ENCODE measurements around the gene NUDT2.
"Not testable (repeated sequence)": the region's sequence is repeated elsewhere in the genome, so short reads cannot be mapped to it uniquely, and the experiment has no call there.

NUDT2 gene

DNA sequence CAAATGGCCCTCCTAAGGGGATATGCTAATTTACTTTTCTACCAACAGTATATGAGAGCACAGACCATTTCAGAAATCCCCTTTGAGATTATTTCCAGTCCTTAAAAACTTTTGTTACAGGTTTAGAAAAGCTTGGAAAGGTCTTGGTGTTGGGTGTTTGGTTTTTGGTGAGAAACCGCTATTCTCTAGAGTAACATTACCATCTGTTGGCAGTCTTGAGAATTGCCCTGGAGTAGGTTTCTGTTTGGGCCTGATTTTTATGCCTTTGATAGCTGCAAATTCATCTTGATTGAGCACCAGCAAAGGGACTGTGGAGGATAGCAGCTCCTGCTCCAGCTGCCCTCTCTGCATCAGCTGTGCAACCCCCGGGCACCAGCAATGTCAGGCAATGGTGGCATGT is 8.0 kb downstream of the NUDT2 start:
- no peak for DNase-seq

DNA sequence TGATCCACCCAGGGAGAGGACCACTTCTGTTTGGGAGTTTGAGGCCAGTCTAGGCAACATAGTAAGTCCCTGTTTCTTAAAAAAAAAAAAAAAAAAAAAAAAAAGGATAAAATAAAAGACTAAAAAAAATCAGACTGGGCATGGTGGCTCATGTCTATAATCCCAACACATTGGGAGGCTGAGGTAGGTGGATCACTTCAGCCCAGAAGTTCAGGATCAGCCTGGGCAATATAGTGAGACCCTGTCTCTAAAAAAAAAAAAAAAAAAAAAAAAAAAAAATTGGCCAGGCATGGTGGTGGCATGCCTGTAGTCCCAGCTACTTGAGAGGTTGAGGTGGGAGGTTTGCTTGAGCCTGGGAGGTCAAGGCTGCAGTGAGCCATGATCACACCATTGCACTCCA is 8.7 kb downstream of the NUDT2 start:
- DNase-seq, result not testable (repeated sequence)

DNA sequence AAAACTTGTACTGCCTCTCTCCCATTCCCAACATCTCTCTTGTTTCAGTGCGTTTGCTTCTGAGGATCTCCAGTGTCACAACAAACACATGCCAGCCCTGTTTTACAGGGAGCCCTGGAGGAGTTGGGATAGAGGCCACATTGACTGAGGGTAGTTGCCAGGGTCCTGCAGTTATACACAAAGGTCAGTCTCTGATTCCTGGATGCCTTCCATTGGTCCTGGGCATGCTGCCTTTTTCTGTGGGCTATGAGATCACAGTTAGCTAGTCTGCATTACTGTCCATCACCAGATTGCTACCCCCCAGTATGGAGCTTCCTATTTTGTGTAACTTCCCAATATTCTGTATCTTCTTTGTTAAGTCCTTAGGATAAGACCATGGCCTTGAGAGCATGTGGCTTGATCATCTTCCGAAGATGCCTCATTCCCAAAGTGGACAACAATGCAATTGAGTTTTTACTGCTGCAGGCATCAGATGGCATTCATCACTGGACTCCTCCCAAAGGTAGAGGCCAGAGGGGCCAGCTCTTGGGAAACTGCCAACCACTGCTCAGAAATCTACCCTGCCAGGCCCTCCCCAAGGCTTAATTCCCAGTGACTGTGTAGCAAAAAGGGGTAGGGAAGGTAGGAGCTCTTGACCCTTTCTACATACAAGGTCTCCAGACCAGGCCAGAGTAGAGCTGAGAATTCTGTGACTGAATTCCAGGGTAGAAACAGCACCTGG is 9.5 kb downstream of the NUDT2 start:
- DNase-seq, result no peak

DNA sequence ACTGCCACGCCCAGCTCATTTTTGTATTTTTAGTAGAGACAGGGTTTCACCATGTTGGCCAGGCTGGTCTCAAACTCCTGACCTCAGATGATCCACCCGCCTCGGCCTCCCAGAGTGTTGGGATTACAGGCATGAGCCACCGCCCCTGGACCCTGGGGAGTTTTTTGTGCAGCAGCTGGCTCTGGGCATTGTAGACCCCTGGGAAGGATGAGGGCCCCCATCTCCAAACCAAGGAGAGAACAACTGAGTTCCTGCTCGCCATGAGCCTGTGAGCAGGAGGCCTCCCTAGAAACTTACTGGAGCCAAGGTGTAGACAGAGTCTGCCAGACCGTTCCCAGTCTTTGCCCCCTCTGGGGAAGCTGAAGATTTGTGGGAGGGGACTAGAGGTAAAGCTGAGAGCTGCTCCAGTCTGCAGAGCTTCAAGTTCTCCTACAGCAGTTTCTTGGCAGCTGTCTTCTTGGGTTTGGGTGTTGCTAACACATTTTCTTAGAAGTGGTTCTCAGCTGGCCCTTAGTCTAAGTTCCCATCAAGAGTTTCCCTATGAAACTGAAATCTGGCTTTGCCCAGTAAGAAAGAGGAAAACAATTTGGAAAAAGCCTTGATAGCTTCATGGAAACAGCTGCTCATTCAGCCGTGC is 12.4 kb downstream of the NUDT2 start:
- no peak for DNase-seq

DNA sequence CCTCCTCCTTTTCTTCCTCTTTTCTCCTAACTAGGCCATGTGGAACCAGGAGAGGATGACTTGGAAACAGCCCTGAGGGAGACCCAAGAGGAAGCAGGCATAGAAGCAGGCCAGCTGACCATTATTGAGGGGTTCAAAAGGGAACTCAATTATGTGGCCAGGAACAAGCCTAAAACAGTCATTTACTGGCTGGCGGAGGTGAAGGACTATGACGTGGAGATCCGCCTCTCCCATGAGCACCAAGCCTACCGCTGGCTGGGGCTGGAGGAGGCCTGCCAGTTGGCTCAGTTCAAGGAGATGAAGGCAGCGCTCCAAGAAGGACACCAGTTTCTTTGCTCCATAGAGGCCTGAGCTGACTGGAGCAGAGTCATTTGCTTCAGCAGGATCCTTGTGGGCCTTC is 13.7 kb downstream of the NUDT2 start:
- DNase-seq, result no peak

DNA sequence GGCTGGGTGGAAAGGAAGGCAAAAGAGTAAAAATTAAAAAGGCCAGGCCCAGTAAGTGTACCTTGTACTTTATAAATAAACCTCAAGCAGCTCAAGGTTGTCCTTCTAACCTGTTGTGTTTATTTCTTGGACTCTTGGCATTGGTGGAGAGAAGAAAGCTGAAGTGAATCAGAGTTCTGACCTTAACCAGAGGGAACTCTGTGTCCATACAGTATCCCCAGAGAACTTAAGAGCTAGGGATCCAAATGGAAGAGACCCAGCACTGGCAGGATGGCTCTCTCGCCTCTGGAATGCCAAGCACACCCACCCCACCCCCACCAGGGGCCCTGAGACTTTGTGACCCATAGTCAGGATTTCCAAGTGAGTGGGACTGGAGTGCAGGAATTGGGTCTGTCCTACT is 14.2 kb downstream of the NUDT2 start:
- DNase-seq, result no peak

DNA sequence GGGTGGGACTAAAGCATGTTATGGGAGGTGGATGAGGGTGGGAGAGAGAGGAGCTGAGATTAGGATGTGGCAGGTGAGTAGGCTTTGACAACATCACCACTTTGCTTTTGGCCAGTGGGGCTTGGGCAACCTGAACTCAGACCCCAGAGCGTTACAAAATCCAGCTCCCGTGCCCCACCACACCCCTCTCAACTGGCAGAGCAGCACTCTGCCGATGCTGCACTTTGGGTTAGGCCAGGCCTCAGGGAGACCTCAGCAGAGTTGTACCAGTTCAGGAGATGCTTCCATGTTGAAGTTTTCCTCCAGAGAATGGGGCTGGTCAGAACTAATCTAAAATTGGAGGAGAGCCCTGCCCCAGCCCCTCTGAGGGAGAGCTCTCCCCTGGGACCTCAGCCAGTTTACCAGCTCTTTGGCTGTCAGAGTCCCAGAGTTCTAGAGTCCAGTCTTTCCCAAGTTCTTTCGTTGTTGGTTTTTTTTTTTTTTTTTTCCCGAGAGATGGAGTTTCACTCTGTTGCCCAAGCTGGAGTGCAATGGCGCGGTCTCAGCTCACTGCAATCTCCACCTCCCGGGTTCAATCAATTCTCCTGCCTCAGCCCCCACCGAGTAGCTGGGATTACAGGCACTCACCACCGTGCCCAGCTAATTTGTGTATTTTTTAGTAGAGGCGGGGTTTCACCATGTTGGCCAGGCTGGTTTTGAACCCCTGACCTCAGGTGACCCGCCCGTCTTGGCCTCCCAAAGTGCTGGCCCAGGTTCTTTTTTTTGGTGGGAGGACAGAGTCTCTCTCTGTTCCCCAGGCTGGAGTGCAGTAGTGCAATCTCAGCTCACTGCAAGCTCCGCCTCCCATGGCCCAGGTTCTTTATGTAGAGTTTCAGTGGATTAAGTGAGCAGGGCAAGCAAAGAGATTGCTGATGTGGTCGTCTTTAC is 17.8 kb downstream of the NUDT2 start:
- DNase-seq, result no peak

DNA sequence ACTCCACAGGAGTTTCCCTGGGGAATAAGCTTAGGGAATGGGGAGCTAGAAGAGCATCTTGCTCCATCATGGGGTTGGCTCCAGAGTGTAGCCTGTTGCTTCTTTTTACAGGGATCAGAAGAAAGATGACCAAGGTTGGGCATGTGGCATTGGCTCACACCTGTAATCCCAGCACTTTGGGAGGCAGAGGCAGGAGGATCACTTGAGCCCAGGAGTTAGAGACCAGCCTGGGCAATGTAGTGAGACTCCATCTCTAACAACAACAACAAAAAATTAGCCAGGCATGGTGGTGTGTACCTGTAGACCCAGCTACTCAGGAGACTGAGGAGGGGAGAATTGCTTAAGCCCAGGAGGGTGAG is 18.4 kb downstream of the NUDT2 start:
- DNase-seq, result no peak

DNA sequence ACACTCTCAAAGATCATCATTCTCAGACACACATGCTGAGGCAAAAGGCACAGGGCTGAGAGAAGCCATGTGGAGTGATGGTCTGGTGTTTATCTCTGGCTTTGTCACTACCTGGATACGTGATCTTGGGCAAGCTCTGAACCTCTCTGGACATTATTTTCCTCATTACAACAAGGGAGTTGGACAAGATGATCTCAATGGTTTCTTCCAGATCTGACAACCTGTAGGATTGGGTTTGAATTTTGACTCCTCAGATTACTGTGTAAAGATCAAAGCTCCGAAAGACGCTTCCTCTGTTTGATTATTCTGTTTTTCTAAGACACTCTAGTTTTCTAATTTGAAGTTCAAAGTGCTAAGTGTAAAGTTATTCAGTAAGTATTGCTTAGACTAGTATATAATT is 20.0 kb downstream of the NUDT2 start:
- no peak for DNase-seq

DNA sequence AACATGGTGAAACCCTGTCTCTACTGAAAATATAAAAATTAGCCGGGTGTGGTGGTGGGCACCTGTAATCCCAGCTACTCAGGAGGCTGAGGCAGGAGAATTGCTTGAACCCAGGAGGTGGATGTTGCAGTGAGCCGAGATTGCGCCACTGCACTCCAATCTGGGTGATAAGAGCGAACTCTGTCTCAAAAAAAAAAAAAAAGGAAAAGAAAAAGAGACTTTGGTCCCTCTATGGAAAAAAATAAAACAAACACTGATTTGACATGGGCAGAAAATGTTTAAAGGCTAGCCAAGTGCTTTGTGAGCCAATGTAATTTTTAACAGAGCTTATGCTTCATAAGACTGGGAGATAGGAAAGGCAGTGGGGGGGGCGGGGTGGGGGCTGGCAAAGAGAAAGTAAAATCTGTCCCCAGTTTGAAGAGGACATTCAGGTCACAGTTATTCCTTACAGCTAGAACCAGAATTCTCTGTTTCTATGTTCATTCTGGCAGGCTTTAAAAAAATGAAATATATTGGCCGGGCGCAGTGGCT is 22.8 kb downstream of the NUDT2 start:
- DNase-seq, result not testable (repeated sequence)

DNA sequence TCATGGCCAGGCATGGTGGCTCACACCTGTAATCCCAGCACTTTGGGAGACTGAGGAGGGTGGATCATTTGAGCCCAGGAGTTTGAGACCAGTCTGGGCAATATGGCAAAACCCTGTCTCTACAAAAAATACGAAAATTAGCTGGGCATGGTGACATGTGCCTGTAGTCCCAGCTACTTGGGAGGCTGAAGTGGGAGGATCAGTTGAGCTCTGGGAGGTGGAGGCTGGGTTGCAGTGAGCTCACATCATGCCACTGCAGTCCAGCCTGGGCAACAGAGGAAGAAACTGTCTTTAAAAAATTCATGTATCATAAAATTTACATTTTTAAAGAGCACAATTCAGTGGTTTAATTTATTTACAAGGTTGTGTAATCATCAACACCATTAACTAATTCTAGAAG is 23.6 kb downstream of the NUDT2 start:
- DNase-seq, result not testable (repeated sequence)

DNA sequence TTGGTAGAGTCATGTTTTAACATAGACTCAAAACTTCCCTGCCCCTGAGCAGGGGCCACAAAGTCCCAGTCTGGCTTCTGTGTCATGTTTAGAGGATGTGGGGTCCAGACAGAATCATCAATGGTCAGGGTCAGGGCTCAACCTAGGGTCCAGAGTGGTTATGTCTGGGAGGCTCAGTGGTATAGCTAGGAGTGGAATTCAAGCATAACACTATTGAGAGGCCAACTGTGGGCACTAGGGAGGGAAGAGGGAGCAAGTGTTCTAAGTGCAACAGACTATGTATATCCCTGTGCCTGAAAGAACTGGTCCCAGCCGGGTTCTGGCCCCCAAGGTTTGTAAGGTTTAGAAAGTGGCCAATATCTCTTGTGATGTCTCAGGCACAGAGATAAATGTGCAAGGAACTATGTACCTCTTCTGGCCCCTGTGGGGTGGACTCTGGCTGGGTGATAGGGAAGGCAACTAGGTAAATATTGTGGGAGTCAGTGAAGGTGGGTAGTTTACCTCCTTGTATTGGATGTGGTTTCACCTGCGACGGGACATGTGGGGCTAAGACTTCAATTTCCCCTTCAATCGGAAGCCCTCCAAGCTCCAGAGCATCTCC is 33.3 kb downstream of the NUDT2 start:
- DNase-seq, result no peak

DNA sequence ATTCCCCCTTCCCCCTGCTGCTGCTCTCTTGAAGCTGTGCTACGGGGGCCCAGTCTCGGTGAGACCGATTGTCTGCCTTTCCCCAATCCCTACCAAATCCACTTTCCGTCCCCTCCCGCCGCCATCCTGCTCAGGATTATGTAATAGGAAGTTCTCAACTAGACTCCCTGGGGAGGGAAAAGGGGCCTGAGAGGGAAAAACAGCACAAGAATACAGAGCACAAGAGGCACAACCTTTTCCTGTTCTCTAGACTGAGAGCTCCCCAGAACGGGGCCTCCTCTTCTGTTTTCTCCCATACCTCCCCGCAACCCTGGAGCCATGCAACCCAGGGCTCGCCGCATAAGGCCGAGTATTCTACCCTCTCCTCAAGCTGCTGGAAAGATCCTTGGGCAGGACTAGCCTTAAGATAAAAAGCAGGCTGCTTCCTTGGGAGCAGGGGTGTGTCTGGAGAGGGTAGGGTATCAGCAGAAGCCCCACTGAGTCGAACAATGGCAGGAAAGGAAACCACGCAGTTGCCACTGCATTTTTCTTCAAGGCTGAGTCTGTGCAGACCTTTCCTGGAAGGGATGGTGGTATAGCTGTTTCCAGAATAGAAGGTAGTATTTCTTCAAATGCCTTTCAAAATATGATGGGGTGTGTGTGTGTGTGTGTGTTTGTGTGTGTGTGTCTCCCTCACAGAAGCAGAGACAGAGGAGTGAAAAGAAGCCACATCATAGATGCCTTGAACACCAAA is 34.4 kb downstream of the NUDT2 start:
- DNase-seq, result peak; percentile 77

DNA sequence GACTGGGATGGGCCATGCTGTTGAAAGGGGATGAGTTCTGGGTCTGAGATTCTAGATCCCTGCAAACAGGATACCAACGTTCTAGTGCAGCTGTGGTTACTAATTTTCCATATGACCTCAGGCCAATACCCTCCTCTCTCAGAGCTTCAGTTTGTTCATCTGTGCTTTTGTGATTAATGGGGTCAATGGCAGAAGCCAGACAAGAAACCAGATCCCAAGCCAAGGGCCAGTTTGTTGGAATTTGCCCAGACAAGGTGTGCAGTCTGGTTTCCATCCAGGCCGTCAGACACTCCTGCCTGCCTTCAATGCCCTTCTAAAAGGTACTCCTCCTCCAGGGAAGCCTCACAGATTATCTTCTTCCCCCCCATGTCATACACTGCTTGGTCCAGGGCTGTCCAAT is 35.9 kb downstream of the NUDT2 start:
- no peak for DNase-seq

DNA sequence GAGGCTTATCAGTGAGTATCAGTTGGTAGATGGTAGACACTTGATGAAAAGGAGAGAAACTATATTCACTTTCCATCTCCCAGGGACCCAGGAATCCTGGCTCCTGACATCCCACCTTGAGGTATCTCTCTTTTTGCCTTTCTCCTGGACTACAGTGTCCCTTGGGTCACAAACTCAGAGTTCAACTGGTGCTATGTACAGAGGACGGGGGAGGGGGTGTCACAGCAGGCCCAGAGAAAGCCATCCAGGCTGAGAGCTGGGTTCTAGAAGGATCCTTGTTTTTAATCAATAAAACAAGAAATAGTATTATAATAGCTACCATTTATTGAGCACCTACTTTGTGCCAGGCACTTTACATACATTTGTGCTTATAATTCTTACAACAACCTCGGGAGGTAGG is 37.0 kb downstream of the NUDT2 start:
- DNase-seq, result no peak

DNA sequence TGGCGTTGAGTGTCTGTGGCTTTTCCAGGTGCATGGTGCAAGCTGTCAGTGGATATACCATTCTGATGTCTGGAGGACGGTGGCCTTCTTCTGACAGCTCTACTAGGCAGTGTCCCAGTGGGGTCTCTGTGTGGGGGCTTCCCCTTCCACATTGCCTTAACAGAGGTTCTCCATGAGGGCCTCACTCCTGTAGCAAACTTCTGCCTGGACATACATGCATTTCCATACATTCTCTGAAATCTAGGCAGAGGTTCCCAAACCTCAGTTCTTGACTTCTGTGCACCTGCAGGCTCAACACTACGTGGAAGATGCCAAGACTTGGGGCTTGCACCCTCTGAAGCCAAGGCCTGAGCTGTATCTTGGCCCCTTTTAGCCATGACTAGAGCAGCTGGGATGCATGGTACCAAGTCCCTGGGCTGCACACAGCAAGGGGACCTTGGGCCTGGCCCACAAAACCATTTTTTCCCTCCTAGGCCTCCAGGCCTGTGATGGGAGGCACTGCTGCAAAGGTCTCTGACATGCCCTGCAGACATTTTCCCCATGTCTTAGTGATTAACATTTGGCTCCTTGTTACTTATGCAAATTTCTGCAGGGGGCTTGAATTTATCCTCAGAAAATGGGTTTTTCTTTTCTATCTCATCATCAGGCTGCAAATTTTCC is 38.5 kb downstream of the NUDT2 start:
- not testable (repeated sequence) for DNase-seq

DNA sequence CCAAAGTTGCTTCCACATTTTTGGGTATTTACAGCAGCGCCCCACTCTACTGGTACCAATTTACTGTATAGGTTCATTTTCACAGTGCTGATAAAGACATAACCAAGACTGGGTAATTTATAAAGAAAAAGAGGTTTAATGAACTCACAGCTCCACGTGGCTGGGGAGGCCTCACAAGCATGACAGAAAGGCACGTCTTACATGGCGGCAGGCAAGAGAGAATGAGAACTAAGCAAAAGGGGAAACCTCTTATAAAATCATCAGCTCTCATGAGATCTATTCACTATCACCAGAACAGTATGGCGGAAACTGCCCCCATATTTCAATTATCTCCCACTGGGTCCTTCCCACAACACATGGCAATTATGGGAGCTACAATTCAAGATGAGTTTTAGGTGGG is 39.4 kb downstream of the NUDT2 start:
- DNase-seq, result not testable (repeated sequence)

DNA sequence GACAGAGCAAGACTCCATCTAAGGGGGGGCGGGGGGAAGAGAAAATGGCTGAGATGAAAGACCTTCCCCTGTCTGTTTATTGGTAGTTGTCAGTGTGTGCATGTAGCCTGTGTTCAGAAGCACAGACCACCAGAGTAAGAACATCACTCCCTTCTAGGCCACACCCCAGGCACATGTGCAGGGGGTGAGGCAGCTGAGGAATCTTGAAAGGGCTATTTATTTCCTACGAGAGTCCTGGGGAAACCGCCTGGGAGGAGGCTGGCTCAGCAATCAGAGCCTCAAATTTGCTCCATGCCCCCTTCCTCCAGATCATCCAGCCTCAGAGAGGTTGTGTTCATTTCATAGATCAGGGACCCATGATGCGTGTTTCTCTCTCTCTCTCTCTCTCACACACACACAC is 40.3 kb downstream of the NUDT2 start:
- no peak for DNase-seq

DNA sequence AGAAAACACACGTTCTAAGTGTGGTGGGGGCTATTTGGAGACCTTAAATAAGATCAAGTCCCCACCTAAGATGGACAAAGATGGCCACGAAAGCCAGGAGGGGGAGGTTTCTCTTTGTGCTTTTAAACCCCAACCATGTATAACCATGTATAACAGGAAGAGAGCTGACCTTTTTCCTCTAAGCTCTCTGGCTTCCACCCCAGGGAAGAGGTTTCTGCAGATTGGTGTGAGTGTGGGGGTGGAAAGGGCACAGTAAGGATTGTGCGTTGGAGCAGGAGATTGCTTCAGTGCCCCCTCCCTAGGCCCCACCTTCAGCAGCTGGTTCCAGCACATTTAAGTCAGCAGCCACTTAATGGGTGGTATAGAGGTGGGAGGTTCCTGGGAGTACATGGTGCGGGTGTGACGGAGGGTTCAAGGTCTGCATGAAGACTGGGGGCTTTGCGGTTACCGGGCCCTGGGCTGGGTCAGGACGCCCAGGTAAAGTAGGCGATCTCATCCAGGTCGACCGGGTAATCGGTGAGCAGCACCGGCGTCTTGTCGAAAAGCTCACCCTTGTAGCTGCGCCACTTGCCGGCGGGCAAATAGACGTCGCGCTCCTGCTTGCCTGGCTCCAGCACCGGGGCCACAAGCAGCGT is 41.1 kb downstream of the NUDT2 start:
- no peak for DNase-seq

DNA sequence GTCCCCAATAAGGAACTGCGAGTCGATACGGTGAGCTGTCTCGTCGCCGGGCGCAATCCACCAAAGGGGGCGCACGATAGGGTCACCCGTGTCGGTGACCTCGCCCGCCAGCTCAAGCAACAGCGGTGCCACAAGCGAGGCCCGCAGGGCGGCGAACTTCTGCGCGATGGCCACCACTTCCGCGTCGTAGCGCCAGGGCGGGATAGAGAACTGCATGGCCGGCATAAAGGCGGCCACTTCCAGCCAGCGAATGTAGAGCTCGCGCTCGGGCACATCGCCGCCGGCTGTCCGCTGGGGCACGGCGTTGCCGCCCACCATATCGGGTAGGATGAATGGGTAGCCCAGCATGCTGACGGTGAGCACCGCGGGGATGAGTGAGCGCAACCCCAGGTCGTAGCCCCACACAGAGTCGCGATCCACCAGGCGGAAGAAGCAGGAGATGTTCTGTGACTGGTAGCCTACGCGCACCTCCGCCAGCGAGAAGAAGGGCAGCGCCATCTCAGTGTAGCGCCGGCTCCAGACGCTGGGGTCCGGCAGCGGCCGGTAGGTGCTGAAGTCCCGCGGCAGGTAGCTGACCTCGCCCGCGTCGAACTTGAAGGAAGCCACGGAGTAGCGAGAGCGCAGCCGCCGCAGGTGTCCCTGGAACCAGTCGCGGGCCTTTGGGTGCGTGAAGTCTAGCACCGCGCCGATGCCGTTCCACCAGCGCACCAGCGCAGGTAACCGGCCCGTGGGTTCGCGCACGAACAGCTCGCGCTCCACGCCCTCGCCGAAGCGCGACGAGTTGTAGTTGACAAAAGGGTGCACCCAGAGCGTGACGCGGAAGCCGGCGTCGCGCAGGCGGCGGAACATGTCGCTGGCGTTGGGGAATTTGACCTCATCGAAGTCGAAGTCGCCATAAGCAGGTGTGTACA is 41.9 kb downstream of the NUDT2 start:
- peak; percentile 60 for DNase-seq

Data from eye (tissue), 1 donor.